Right cardiac atrium (tissue), 5 donors: ENCODE data around the gene TPCN1. TPM values are rescaled to one million over a fixed set of nuclear protein-coding genes. Genes with fewer than 3 reads are reported as not detected.

Source experiments
- ATAC-seq, 2 donors: fragments of 200-7000 bp; cut with Tn5 transposase; one replicate each; pipeline versions ENCODE4 v1.8.0 to v1.9.1; 2020; ENCODE audit warnings: moderate library complexity in 2 of 2, mild to moderate bottlenecking in 1 of 2
- DNase-seq, 3 donors: peaks; one replicate each; pipeline ENCODE4 v3.0.0-alpha.2; 2020
- H3K27ac ChIP-seq: one replicate; pipeline ENCODE4 v1.5.1; 2013; ENCODE audit warnings: mild to moderate bottlenecking, low read length, control low read depth, moderate library complexity
- H3K27me3 ChIP-seq: one replicate; pipeline ENCODE4 v1.6.1; 2013; ENCODE audit not compliant: control insufficient read depth, insufficient read depth
- H3K4me1 ChIP-seq: one replicate; pipeline ENCODE4 v1.6.1; 2013; ENCODE audit warnings: low read length; ENCODE audit not compliant: control insufficient read depth, insufficient read depth
- H3K4me3 ChIP-seq: one replicate; pipeline ENCODE4 v1.5.1; 2013; ENCODE audit warnings: low read length, control low read depth
- H3K9me3 ChIP-seq: one replicate; pipeline ENCODE4 v1.6.1; 2013; ENCODE audit warnings: low read length; ENCODE audit not compliant: control insufficient read depth
- WGBS: extraction: QIAGEN DNeasy Blood & Tissue Kit; methylation state at CpG from one replicate; pipeline ENCODE4 v1.1.7; 2013; 5-methylcytosine and 5-hydroxymethylcytosine counted together
- intact Hi-C, 4 donors: fragments of 100-400 bp; cut with DNase I; formaldehyde crosslinking; loops; one replicate each; pipeline versions ENCODE4 v1.11.0 to v1.14.0; 2022 to 2023
- polyA plus RNA-seq: library from polyadenylated mRNA; stranded (reverse); fragments of 200-250 nt; gene quantifications from one replicate; pipeline ENCODE4 v1.2.3, GENCODE V29; 2013
- total RNA-seq, 4 donors: library from RNA; stranded (reverse); fragmentation: NEBNext Ultra II Directional; extraction: Animal tissue kit (Norgen Biotek cat#: 25700); gene quantifications; one replicate each; pipeline ENCODE4 v1.2.1, GENCODE V29; 2021
- donor health status: healthy with polysubstance abuse.
- donor health status: DM: no; HTN: yes; CAD: no.
- donor health status: DM: no; HTN: no; CAD: no.
- donor health status: DM: no; HTN: yes; CAD: no; lungs with severe emphysema.
- donor health status: DM: yes; HTN: yes; CAD: no.

TPCN1 gene
- total and polyA plus RNA-seq, 5 donors, result 43.1 to 96.1 (median 75.6) TPM

- Histone ChIP-seq H3K9me3 (no peaks in the 10 kb centered on the region), H3K27ac (no peak overlapping the region), H3K4me3 (no peak overlapping the region), H3K4me1 (peaks cover 7% of the 10 kb centered on the region), H3K27me3 (no peaks in the 10 kb centered on the region)
- WGBS, result 95% methylated on average over 7 of the region's 7 CpGs
- ATAC-seq (no peak), DNase-seq (peak in 2 of 3 donors; percentile 16 to 36)
- intact Hi-C loops, result no loop called here
Measured at GRCh38 chr12:113267621-113268020, 46.4 kb downstream of the TPCN1 start.

GRCh38 chr12:113268136-113268535 lies 46.9 kb downstream of the TPCN1 start:
- Histone ChIP-seq H3K4me3 (no peak overlapping the region), H3K27ac (no peak overlapping the region), H3K9me3 (no peaks in the 10 kb centered on the region), H3K4me1 (peaks cover 5% of the 10 kb centered on the region), H3K27me3 (no peaks in the 10 kb centered on the region)
- intact Hi-C loops, result no loop called here
- peak in 2 of 3 donors; percentile 23 to 26 for DNase-seq
- no peak for ATAC-seq
- 95% methylated on average over 12 of the region's 12 CpGs for WGBS

- ATAC-seq (no peak), DNase-seq (peak in 2 of 3 donors; percentile 42 to 49)
- WGBS, result 94% methylated on average over 19 of the region's 19 CpGs
- Histone ChIP-seq H3K9me3 (no peaks in the 10 kb centered on the region), H3K4me3 (no peak overlapping the region), H3K4me1 (peaks cover 5% of the 10 kb centered on the region), H3K27me3 (no peaks in the 10 kb centered on the region), H3K27ac (no peak overlapping the region)
- intact Hi-C loops, result no loop called here
Measured at GRCh38 chr12:113268621-113269020, 47.4 kb downstream of the TPCN1 start.

- WGBS, result 97% methylated on average over 12 of the region's 12 CpGs
- no peaks in the 10 kb centered on the region for H3K27me3 ChIP-seq
- H3K27ac ChIP-seq, result no peak overlapping the region
- peaks cover 5% of the 10 kb centered on the region for H3K4me1 ChIP-seq
- DNase-seq, result peak in 2 of 3 donors; percentile 26 to 40
- H3K4me3 ChIP-seq, result no peak overlapping the region
- ATAC-seq, result no peak
- H3K9me3 ChIP-seq, result no peaks in the 10 kb centered on the region
- intact Hi-C loops, result no loop called here
Measured at GRCh38 chr12:113269257-113269943, 48.1 kb downstream of the TPCN1 start.

GRCh38 chr12:113270709-113271009 lies 49.4 kb downstream of the TPCN1 start:
- WGBS, result 97% methylated on average over 11 of the region's 11 CpGs
- H3K4me1 ChIP-seq, result peaks cover 5% of the 10 kb centered on the region
- ATAC-seq (no peak), DNase-seq (peak in 2 of 3 donors; percentile 30 to 33)
- intact Hi-C loops, result no loop called here
- no peak overlapping the region for H3K4me3 ChIP-seq
- H3K9me3 ChIP-seq, result no peaks in the 10 kb centered on the region
- no peaks in the 10 kb centered on the region for H3K27me3 ChIP-seq
- no peak overlapping the region for H3K27ac ChIP-seq

GRCh38 chr12:113271466-113271852 lies 50.2 kb downstream of the TPCN1 start:
- no peak for DNase-seq
- 65% methylated on average over 10 of the region's 10 CpGs for WGBS
- Histone ChIP-seq H3K4me1 (peaks cover 5% of the 10 kb centered on the region), H3K4me3 (no peak overlapping the region), H3K27ac (peak overlapping the region; percentile 88), H3K9me3 (no peaks in the 10 kb centered on the region), H3K27me3 (no peaks in the 10 kb centered on the region)
- no peak for ATAC-seq
- intact Hi-C loops, result no loop called here

- H3K27me3 ChIP-seq, result no peaks in the 10 kb centered on the region
- H3K9me3 ChIP-seq, result no peaks in the 10 kb centered on the region
- no peak overlapping the region for H3K4me3 ChIP-seq
- 43% methylated on average over 12 of the region's 12 CpGs for WGBS
- H3K4me1 ChIP-seq, result peaks cover 5% of the 10 kb centered on the region
- peak; percentile 88 to 94 (median 89) for DNase-seq
- H3K27ac ChIP-seq, result peak overlapping the region; percentile 88
- intact Hi-C loops, result no loop called here
- peak; percentile 93 to 96 for ATAC-seq
Measured at GRCh38 chr12:113271853-113272561, 50.7 kb downstream of the TPCN1 start.

- intact Hi-C loops, result no loop called here
- Histone ChIP-seq H3K9me3 (no peaks in the 10 kb centered on the region), H3K27ac (no peak overlapping the region), H3K4me3 (no peak overlapping the region), H3K4me1 (peaks cover 5% of the 10 kb centered on the region), H3K27me3 (no peaks in the 10 kb centered on the region)
- ATAC-seq (no peak), DNase-seq (peak in 2 of 3 donors; percentile 11 to 39)
- WGBS, result 90% methylated on average over 13 of the region's 13 CpGs
Measured at GRCh38 chr12:113273053-113273725, 51.9 kb downstream of the TPCN1 start.

- Histone ChIP-seq H3K27me3 (no peaks in the 10 kb centered on the region), H3K4me1 (peaks cover 3% of the 10 kb centered on the region), H3K27ac (peak overlapping the region; percentile 32), H3K4me3 (no peak overlapping the region), H3K9me3 (no peaks in the 10 kb centered on the region)
- ATAC-seq, result peak; percentile 21 to 50
- intact Hi-C loops, result no loop called here
- 71% methylated on average over 8 of the region's 8 CpGs for WGBS
- peak in 2 of 3 donors; percentile 53 to 58 for DNase-seq
Measured at GRCh38 chr12:113274848-113275247, 53.6 kb downstream of the TPCN1 start.

- H3K27ac ChIP-seq, result no peak overlapping the region
- 75% methylated on average over 8 of the region's 8 CpGs for WGBS
Measured at GRCh38 chr12:113276306-113276705, 55.0 kb downstream of the TPCN1 start.

GRCh38 chr12:113276946-113277500 lies 55.8 kb downstream of the TPCN1 start:
- no peaks in the 10 kb centered on the region for H3K4me1 ChIP-seq
- ATAC-seq (no peak), DNase-seq (peak in 1 of 3 donors; percentile 23)
- intact Hi-C loops, result no loop called here
- WGBS, result 95% methylated on average over 10 of the region's 10 CpGs
- H3K9me3 ChIP-seq, result no peaks in the 10 kb centered on the region
- H3K27ac ChIP-seq, result no peak overlapping the region
- H3K27me3 ChIP-seq, result no peaks in the 10 kb centered on the region
- H3K4me3 ChIP-seq, result no peak overlapping the region

More at GRCh38 chr12:113276306-113276705, 55.0 kb downstream of the TPCN1 start:
- Histone ChIP-seq H3K4me1 (peaks cover 3% of the 10 kb centered on the region), H3K27me3 (no peaks in the 10 kb centered on the region), H3K4me3 (no peak overlapping the region), H3K9me3 (no peaks in the 10 kb centered on the region)
- DNase-seq, result peak in 2 of 3 donors; percentile 22 to 28
- ATAC-seq, result no peak
- intact Hi-C loops, result no loop called here
